Ishikawa (cell line): ENCODE results near the gene MRPL28.

ENCODE experiments used
- CEBPB ChIP-seq: IDR thresholded peaks from 2 replicates; pipeline ENCODE4 v1.6.1; 2012
- EGR1 ChIP-seq: IDR thresholded peaks from 2 replicates; pipeline ENCODE4 v1.6.1; 2012
- EP300 ChIP-seq: IDR thresholded peaks from 2 replicates; pipeline ENCODE4 v1.6.1; 2012; ENCODE audit warnings: borderline replicate concordance
- NFIC ChIP-seq: IDR thresholded peaks from 2 replicates; pipeline ENCODE4 v1.6.1; 2012
- TEAD4 ChIP-seq: IDR thresholded peaks from 2 replicates; pipeline ENCODE4 v1.6.1; 2012
- YY1 ChIP-seq: IDR thresholded peaks from 2 replicates; pipeline ENCODE4 v1.6.1; 2012; ENCODE audit warnings: low read depth

- no peak for TF ChIP-seq EGR1
- TF ChIP-seq CEBPB: no peak
- TF ChIP-seq TEAD4: no peak
- no peak for TF ChIP-seq YY1
- TF ChIP-seq EP300: no peak
- TF ChIP-seq NFIC: no peak
Measured at GRCh38 chr16:356741-357140, 13.6 kb downstream of the MRPL28 start.
